GM18520 (cell line): ENCODE measurements around the gene PPM1D.
A peak's percentile ranks its signal among the peaks of the same experiment; 100 is the strongest.
"Not testable (repeated sequence)": the region's sequence is repeated elsewhere in the genome, so short reads cannot be mapped to it uniquely, and the experiment has no call there.

Experiments used
- ATAC-seq: cut with Tn5 transposase; IDR thresholded peaks from one replicate; pipeline ENCODE4 v1.9.1; 2021; ENCODE audit not compliant: unreplicated experiment

PPM1D gene

GRCh38 chr17:60664022-60664421, 64.0 kb downstream of the PPM1D start:
- no peak for ATAC-seq

DNA sequence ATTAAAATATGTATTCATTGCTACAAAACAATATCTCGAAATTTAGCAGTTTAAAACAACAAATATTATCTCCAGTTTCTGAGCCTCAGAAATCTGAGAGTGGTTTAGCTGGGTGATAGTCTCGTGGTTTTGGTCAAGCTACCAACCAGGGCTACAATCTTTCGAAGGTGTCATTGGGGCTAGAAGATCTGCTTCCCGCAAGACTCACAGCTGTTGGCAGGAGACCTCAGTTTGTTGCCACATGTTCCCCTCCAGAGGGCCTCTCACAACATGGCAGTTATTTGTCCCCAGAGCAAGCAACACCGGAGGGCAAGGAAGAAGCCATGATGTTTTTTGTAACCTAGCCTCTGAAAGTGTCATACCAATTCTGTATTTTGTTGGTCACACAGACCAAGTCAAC, 65.6 kb downstream of the PPM1D start:
- no peak for ATAC-seq

- not testable (repeated sequence) for ATAC-seq
These were observed 68.7 kb downstream of the PPM1D start for GRCh38 chr17:60668741-60669140.

- ATAC-seq, result no peak
These were observed 71.5 kb downstream of the PPM1D start for GRCh38 chr17:60671482-60671881.

DNA sequence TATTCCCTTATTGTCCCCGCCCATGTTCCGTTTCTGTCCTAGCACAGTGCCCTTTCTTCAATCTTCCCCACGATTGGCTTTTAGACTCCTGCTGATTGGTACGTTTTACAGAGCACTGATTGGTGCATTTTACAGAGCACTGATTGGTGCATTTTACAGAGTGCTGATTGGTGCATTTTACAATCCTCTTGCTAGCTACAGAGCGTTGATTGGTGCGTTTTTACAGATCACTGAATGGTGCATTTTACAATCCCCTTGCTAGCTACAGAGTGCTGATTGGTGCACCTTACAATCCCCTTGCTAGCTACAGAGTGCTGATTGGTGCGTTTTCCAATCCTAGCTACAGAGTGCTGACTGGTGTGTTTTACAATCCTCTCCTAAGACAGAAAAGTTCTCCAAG, 74.6 kb downstream of the PPM1D start:
- ATAC-seq, result not testable (repeated sequence)

GRCh38 chr17:60675997-60676396, 76.0 kb downstream of the PPM1D start:
- no peak for ATAC-seq

DNA sequence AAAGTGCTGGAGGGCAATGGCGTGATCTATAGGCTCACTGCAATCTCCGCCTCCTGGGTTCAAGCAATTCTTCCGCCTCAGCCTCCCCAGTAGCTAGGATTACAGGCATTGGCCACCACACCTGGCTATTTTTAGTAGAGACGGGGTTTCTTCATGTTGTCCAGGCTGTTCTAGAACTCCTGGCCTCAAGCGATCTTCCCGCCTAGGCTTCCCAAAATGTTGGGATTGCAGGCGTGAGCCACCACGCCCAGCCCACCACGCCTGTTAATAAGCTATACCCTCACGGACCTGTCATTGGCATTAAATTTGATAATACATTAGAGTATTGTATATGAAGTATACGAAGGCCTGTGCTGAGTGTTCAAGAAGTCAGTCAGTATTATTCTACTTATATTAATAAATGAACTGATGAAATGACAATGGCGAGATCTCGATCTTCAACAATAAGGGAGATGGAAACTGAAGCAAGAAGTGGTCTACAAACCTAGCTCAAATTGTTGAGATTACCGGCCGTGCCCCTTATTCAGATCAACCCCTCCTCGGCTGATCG, 76.8 kb downstream of the PPM1D start:
- no peak for ATAC-seq

DNA sequence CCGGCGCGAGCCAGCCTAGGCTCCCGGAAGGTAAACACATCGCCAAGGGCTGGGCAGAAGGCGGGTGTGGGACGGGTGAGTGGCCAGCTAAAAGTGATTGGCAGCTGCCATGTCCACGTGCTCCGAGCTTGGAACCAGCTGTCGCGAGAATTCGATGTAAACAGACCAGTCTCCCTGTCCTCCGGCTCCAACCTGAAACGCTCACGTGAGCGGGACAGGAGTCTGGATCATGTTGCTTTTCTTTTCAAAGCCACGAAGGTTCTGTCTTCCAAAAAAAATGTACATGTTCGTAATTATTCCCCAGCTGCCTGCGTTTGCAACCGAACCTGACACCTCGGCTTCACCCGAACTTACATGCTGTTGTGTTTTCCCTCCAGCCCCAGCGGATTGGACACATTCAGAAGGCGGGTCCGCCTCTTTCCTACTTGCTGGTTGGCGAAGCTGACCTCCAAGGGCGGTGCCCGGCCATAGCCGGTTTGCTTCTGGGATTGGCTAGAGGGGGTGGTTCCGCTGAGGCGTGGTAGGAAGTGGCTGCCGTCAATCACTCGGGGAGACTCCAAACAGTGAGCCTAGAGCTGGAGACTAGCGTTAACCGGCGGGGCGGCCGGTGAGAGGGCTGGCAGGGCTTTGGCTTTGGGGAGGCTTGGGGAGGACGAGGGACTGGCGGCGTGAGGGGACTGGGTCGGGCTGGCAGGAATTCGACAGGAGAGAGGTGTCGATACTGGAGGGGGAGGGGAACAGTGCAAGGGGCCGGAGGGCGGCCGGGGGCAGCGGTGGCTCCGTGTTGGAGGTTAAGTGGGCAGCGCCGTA, 77.5 kb downstream of the PPM1D start, which contains the start of gene BCAS3:
Gene BCAS3 (plus strand): TSS at position 544 of the 810 bp plus-strand sequence.
- peak; percentile 96 for ATAC-seq

DNA sequence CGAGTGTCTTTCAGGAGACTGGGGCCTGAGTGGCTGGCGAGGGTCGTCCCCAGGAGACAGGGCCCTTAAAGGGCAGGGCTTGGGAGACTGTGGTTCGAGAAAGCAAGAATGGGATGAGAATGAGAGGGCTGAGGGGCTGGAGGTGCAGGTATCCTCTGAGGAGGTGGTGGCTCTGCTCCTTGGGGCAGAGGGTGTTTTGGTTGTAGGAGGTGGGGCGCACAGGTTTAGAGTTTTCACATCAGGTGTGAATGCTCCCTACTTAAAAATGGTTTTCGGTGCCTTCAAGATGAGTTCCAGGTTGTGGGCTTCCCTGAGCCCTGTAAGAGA, 78.1 kb downstream of the PPM1D start:
- ATAC-seq, result no peak

DNA sequence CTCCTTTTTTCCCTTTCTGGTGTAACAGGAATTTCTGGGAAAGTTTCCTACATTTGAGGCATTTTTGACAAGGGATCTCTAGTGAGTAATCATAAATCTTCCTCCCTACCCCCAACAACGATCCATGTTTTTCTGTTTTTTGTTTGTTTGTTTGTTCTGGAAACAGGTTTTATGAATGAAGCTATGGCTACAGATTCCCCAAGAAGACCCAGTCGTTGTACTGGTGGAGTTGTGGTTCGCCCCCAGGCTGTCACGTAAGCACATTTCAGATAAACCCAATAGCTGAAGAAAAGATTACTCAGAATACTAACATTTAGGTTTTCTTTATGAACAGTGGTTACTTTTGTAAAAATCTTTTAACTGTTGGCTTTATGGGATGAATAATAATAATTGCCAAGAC, 79.3 kb downstream of the PPM1D start:
- no peak for ATAC-seq

DNA sequence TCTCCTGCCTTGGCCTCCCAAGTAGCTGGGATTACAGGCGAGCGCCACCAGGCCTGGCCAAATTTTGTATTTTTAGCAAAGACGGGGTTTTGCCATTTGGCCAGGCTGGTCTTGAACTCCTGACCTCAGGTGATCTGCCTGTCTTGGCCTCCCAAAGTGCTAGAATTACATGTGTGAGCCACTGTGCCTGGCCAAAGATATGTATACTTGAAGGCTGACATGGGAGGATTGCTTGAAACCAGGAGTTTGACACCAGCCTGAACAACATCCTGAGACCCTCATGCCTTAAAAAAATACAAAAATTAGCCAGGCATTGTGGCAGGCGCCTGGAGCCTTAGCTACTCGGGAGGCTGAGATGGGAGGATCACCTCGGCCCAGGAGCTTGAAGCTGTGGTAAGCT, 80.8 kb downstream of the PPM1D start:
- ATAC-seq, result no peak

- ATAC-seq, result no peak
These were observed 85.4 kb downstream of the PPM1D start for GRCh38 chr17:60685437-60685836.

DNA sequence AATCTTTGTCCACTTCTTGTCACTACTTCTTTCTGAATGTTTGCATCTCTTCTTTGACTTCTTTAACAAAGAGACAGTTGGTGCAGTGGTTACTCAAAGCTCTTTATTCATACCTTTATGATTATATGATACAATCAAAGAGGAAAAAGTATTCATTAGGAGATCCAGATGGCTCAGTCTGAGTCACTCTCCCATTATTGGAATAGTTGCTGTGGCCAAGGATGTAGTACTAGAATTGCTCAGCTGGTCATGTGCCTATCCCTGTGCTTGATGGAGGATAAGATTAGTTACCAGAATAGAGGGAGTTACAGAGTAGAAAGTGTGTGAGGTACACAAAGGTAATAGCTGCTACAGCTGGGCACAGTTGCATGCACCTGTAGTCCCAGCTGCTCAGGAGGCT, 96.0 kb downstream of the PPM1D start:
- no peak for ATAC-seq

- no peak for ATAC-seq
These were observed 99.1 kb downstream of the PPM1D start for GRCh38 chr17:60699090-60699489.

GRCh38 chr17:60704170-60704569, 104.2 kb downstream of the PPM1D start:
- ATAC-seq, result no peak

DNA sequence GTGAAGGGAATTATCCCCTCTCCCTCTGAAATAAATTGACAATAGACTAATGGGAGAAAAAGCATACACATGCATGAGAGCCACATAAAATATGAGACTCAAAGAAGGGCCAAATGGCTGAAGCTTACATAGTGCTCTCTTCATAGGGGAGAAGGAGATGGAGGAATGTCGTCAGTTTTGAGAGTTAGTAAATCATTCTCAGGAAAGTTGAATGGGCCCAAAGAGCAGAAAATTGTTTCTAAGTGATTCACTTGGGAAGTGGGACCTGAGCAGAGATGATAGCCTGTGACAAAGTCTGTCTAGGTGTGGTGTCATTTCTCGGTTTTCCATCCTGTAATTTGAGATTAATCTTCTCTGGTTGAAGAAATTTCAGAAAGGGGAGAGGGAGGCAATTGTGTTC, 112.7 kb downstream of the PPM1D start:
- no peak for ATAC-seq

- ATAC-seq, result no peak
These were observed 113.6 kb downstream of the PPM1D start for GRCh38 chr17:60713608-60714007.
